GM23248 (cell line): ENCODE results near the gene ENSA.
"Not testable (repeated sequence)": the region's sequence is repeated elsewhere in the genome, so short reads cannot be mapped to it uniquely, and the experiment has no call there.

Source experiments
- EZH2 ChIP-seq: fragments of 200-600 bp; sonication (generic); IDR thresholded peaks from 2 replicates; pipeline ENCODE4 v1.6.1; 2018; ENCODE audit warnings: antibody characterized with exemption, mild to moderate bottlenecking; ENCODE audit not compliant: insufficient read depth, poor library complexity, severe bottlenecking
- EZH2phosphoT487 ChIP-seq: fragments of 200-600 bp; sonication (generic); IDR thresholded peaks from 2 replicates; pipeline ENCODE4 v1.6.1; 2018; ENCODE audit warnings: antibody characterized with exemption, moderate library complexity, mild to moderate bottlenecking, low read depth; ENCODE audit not compliant: insufficient read depth

DNA sequence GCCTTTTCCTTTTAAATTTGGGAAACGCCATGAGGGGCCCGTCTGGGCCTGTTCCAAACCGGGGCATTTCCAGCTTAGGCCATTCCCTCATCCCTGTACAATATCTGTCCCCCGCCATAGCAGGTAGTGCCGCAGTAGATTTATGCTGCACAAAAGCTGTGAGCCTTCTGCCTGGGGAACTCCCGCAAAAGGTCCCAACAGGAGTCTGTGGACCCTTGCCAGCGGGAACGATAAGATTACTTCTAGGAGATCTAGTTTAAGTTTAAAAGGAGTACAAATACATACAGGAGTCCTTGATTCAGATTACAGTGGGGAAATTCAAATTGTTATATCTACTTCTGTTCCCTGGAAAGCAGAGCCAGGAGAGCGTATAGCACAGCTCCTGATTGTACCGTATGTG, 25.2 kb upstream of the ENSA start:
- not testable (repeated sequence) for TF ChIP-seq EZH2, EZH2phosphoT487
